HCT116 (cell line): Measurements from ENCODE around the gene DMWD.

Experiments
- ATF3 ChIP-seq: IDR thresholded peaks from 2 replicates; pipeline ENCODE4 v1.6.1; 2012
- CTCF ChIP-seq, 3 experiments: fragments of 200-600 bp in 1 of 3; sonication (generic) in 1 of 3; IDR thresholded peaks in 2 of 3; conservative IDR thresholded peaks in 1 of 3; 2 replicates each; pipeline ENCODE4 v1.5.1; 2012 to 2017; ENCODE audit warnings: low read depth in 2 of 3, low read length in 2 of 3, antibody characterized with exemption in 1 of 3, borderline replicate concordance in 1 of 3, control low read depth in 1 of 3, mild to moderate bottlenecking in 1 of 3, mixed read lengths in 1 of 3, mixed run types in 1 of 3, moderate library complexity in 1 of 3; ENCODE audit not compliant: insufficient read depth in 1 of 3
- EZH2 ChIP-seq: fragments of 200-600 bp; sonication (generic); IDR thresholded peaks from 2 replicates; pipeline ENCODE4 v1.6.1; 2017; ENCODE audit warnings: antibody characterized with exemption, mixed run types
- JUND ChIP-seq: IDR thresholded peaks from 2 replicates; pipeline ENCODE4 v1.6.1; 2012
- POLR2A ChIP-seq: IDR thresholded peaks from 2 replicates; pipeline ENCODE4 v1.7.0; 2011; ENCODE audit warnings: borderline replicate concordance; ENCODE audit not compliant: insufficient read depth, insufficient read length; ENCODE audit errors: extremely low read depth
- POLR2AphosphoS5 ChIP-seq: IDR thresholded peaks from 2 replicates; pipeline ENCODE4 v1.6.1; 2011; ENCODE audit warnings: mild to moderate bottlenecking, low read depth, low read length, moderate library complexity
- SP1 ChIP-seq: IDR thresholded peaks from 2 replicates; pipeline ENCODE4 v1.6.1; 2012; ENCODE audit warnings: low read depth
- SRF ChIP-seq: IDR thresholded peaks from 2 replicates; pipeline ENCODE4 v1.6.1; 2012; ENCODE audit warnings: low read depth
- ZBTB33 ChIP-seq: IDR thresholded peaks from 2 replicates; pipeline ENCODE4 v1.6.1; 2011; ENCODE audit warnings: mild to moderate bottlenecking, low read length, moderate library complexity; ENCODE audit not compliant: insufficient replicate concordance; ENCODE audit errors: extremely low read depth
- ZFX ChIP-seq: fragments of 450-650 bp; IDR thresholded peaks from 2 replicates; pipeline ENCODE4 v1.6.1; 2017
- ZNF274 ChIP-seq: fragments of 200-500 bp; sonication (Bioruptor generic); IDR thresholded peaks from 2 replicates; pipeline ENCODE4 v1.6.1; 2014; ENCODE audit warnings: mild to moderate bottlenecking, low read depth, low read length, inconsistent platforms
- TF ChIP-seq, protein P1 (sequence below): IDR thresholded peaks from 2 replicates; pipeline ENCODE4 v1.6.1; 2012; ENCODE audit warnings: low read depth

DNA sequence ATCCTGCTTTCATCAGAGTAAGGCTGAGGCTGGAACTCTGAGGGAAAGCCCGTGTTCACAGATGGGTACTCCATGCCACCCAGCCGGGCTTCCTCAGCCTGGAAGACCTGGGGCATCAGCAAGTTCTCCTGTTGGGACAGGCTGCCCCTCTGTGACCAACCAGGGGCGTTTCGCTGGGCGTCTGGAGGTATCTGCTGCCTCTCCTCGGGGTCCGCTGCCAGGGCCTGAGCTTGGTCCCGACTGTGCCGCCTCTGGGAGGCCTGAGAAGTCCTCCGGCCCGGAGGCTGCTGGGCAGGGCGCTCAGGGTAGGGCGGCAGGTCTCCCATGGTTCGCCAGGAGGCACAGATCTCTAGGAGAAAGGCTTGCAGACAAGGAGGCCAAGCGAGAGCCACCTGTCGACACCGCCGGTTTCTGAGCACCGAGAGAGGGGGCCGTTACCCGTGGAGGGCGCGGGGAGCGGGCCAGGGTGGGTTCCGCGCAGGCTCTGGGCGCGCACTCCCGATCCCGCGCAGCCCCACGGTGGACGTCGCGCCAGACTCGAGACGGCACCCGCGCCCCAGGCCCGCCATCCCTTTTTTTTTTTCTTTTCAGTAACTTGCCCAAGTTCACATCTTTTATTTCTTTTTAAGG is 22.3 kb upstream of the DMWD start, which contains the start of gene RSPH6A:
- TF ChIP-seq SRF (no peak), POLR2A (no peak), ZNF274 (no peak), POLR2AphosphoS5 (no peak), CTCF (IDR thresholded peaks at IDR 0.05 in 2 of 3, conservative IDR thresholded peaks at IDR 0.05 in 1 of 3; ENCODE audit: borderline replicate concordance in 1 of 3, insufficient read depth in 1 of 3, low read depth in 2 of 3, low read length in 2 of 3) (no peak), ATF3 (no peak), EZH2 (no peak), SP1 (no peak), JUND (no peak), ZBTB33 (no peak), ZFX (no peak)
- TF ChIP-seq, protein P1, sequence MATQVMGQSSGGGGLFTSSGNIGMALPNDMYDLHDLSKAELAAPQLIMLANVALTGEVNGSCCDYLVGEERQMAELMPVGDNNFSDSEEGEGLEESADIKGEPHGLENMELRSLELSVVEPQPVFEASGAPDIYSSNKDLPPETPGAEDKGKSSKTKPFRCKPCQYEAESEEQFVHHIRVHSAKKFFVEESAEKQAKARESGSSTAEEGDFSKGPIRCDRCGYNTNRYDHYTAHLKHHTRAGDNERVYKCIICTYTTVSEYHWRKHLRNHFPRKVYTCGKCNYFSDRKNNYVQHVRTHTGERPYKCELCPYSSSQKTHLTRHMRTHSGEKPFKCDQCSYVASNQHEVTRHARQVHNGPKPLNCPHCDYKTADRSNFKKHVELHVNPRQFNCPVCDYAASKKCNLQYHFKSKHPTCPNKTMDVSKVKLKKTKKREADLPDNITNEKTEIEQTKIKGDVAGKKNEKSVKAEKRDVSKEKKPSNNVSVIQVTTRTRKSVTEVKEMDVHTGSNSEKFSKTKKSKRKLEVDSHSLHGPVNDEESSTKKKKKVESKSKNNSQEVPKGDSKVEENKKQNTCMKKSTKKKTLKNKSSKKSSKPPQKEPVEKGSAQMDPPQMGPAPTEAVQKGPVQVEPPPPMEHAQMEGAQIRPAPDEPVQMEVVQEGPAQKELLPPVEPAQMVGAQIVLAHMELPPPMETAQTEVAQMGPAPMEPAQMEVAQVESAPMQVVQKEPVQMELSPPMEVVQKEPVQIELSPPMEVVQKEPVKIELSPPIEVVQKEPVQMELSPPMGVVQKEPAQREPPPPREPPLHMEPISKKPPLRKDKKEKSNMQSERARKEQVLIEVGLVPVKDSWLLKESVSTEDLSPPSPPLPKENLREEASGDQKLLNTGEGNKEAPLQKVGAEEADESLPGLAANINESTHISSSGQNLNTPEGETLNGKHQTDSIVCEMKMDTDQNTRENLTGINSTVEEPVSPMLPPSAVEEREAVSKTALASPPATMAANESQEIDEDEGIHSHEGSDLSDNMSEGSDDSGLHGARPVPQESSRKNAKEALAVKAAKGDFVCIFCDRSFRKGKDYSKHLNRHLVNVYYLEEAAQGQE: no peak
